Epidermal melanocyte (primary cell): ENCODE measurements around the gene DSCAML1.
"Not testable (repeated sequence)": the region's sequence is repeated elsewhere in the genome, so short reads cannot be mapped to it uniquely, and the experiment has no call there.

ENCODE experiments used
- DNase-seq: peaks from one replicate; pipeline ENCODE4 v3.0.0; 2011; ENCODE audit warnings: low spot score; ENCODE audit not compliant: insufficient read length

DSCAML1 gene

GRCh38 chr11:117456721-117457029 lies 340.3 kb downstream of the DSCAML1 start:
- DNase-seq: not testable (repeated sequence)

DNA sequence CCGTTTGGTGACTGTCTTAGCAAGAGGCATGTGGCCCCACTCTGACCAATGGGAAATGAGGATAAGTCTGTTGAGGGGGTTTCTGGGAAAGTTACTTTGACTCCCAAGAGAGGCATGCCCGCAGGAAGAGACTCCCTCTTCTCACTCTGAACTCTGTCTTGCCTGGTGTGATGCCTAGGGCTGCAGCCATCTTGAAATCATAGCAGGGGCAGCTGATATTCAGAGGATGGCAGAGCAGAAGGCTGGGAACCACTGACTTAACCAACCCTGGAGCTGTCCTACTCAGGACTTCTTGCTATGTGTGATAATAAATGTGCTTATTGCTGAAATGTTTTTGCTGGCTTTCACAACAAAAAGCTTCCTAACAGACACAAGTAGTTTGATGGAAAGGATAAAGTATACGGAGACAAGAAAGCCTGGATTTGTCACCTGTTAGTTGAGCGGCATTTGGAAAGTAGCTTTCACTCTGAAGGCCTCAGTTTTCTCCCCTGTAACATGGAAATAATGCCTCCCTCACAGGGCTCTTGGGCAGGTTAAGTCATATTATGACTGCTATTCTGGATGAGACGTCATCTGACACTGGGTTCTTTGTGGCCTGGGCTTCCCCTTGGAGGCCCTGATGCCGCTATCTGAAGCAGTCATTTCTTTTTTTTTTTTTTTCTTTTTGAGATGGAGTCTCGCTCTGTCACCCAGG lies 340.8 kb downstream of the DSCAML1 start:
- no peak for DNase-seq

GRCh38 chr11:117454564-117454917 lies 342.5 kb downstream of the DSCAML1 start:
- no peak for DNase-seq

- no peak for DNase-seq
These were observed 343.0 kb downstream of the DSCAML1 start for GRCh38 chr11:117453886-117454563.

DNA sequence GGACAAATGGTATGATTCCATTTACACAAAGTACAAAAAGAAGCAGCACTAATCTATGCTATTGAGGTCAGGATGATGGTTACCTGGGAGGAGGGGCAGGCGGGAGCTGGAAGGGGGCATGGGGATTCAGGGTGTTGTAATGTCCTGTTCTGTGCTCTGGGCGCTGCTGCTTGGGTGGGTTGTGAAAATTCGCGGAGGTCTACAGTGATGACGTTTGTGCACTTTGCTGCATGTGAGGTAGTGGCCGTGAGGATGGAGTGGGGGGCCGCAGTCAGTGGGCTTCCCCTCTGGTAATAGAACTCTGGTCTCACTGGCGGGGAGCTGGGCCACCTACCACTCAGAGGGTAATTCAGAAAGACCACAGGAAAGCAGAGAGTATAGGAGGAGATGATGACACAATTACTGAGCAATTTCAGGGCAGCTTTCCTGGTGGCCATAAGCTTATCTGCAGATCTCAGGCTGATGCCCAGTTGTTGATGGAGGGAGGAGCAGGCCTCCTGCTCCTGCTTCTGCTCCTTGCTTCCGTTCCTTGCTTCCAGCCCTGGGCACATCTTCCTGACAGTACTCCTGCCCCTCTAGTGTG lies 347.8 kb downstream of the DSCAML1 start:
- DNase-seq: no peak

DNA sequence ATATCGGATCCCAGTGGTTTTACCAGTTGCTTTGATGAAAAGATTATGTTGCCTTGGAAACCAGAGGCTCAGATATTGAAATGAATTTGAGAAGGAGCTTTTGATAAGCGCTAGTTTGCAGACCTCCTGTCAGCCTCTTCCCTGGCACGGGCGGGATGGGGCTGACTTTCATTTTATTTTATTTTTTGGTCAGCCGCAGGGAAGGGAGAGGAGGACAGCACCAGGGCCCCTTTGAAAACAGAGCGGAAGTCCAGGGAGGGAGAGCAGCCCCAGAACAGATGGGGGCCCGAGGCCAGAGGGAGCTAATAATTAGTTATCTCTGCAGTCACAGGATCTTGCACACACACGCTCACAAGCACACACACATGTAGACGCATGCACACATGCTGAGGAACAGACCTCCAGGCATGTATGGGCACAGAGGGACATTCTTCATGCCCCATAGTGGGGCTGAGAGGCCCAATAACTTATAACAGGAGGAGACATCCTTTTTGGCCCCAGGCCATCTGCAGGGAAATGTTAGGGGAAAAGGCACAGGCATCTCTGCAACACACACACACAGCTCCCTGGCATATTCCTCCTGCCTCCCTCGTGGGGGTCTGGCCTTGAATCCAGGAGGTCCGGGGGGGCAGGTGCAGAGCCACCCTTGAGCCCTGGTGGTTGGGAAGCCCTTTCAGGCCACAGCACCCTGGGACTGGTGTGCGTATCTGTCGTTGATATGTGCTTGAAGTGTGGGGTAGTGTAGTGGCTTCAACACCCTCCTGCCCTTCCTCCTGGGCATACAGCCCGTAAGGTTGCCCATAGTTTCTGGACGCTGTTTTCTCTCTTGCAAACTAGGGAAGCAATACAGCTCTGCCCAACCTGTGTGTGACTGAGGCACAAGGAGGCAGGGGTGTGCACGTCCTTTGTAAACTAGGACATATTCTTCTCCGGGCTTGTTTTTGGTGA lies 352.0 kb downstream of the DSCAML1 start:
- peak; percentile 40 for DNase-seq

DNA sequence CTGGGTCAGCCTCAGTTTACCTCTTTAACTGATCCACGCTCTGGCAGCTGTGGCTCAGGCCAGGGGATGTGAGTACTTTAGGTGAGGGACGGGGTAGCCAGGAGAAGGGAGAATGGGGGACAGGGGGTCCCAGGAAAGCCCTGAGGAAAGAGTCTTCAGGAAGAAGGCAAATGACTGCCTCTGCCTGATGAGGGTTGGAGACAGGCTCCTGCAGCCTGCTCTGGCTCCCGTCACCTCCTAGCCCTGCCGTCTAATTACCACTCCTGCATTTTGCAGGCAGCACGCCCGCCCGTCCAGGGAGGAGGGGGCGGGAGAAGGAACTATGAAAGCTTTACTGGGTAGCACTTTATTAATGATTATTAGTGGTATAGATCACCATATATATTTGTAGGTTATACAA lies 352.8 kb downstream of the DSCAML1 start:
- no peak for DNase-seq

GRCh38 chr11:117443266-117444186 lies 353.5 kb downstream of the DSCAML1 start:
- no peak for DNase-seq

- no peak for DNase-seq
These were observed 354.2 kb downstream of the DSCAML1 start for GRCh38 chr11:117442869-117443239.

GRCh38 chr11:117442049-117442868 lies 354.8 kb downstream of the DSCAML1 start:
- no peak for DNase-seq

GRCh38 chr11:117441146-117441975 lies 355.7 kb downstream of the DSCAML1 start:
- DNase-seq: no peak

DNA sequence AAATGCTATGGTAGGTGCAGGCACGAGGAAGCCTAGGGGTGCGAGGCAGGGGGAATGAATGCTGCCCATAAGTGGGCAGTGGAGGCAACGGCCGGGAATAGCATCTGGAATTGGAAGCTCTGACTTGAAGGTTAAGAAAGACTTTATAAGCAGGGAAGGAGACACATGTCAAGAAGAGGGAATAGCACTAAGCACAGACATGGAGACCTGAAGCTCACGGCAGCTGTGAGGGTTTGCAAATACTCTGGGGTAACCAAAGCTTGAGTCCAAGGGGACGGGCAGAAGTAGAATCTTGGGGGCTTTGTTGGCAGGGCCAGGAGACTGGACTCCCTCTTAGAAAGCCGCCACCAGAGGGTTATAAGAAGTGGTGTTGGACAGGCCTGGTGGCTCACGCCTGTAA lies 356.8 kb downstream of the DSCAML1 start:
- no peak for DNase-seq

DNA sequence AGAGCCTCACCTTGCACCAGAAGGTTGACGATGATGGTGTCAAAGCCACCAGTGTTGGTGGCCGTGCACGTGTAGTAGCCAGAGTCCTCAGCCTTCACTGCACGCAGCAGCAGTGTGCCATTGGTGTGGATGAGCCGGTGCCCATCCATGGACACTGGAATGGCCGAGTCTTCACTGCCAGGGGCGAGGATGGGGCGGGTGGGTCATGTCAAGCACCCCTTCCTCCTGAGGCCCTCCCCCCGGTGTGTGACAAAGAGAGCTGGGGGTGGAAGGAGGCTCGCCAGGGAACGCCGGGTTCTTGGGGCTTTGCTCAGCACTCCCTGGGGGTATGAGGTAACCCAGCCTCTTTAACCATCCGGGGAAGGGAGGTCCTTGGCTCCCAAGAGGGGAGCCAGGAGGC lies 357.8 kb downstream of the DSCAML1 start:
- no peak for DNase-seq

GRCh38 chr11:117438371-117439000 lies 358.5 kb downstream of the DSCAML1 start:
- DNase-seq: no peak

- DNase-seq: no peak
These were observed 359.3 kb downstream of the DSCAML1 start for GRCh38 chr11:117437791-117438130.

- no peak for DNase-seq
These were observed 359.8 kb downstream of the DSCAML1 start for GRCh38 chr11:117437041-117437790.

GRCh38 chr11:117435326-117435725 lies 361.7 kb downstream of the DSCAML1 start:
- DNase-seq: no peak

DNA sequence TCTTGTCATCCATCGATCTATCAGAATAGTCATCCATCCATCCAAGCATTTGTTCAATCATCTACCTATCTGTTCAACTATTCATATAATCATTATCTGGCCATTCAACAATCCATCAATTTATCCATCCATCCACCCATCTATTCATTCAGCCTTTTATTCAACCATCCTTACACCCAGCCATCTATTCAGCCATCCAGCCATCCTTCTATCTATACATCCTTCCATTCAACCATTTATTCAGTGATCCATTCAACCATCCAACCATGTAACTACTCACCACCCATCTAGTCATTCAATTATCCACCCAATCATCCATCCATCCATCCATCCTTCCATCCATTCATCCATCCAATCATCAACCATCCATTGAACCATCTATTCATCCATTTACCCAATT lies 362.5 kb downstream of the DSCAML1 start:
- DNase-seq: no peak
